A549 (cell line): ENCODE measurements around the gene CDIPT. TPM values are rescaled to one million over a fixed set of nuclear protein-coding genes. Genes with fewer than 3 reads are reported as not detected.

ENCODE experiments used
- ATAC-seq, 2 experiments: fragments of 200-7000 bp in 1 of 2; fragments of >200 bp in 1 of 2; cut with Nextera tagmentation in 1 of 2; cut with Tn5 transposase in 1 of 2; 3 replicates each; pipeline versions ENCODE4 v1.8.0 to v1.9.1; 2018 to 2020; ENCODE audit warnings: mild to moderate bottlenecking in 1 of 2, moderate library complexity in 1 of 2
- CTCF ChIA-PET: fragments of 300-600 bp; sonication (Branson Sonifier 250); formaldehyde crosslinking; extraction: SDS; loops from one replicate; lab custom pipeline; 2021; ENCODE audit warnings: antibody characterized with exemption, inconsistent platforms; lab: Yijun Ruan, JAX
- POLR2A ChIA-PET: fragments of 350-600 bp; formaldehyde crosslinking; extraction: SDS; loops from one replicate; lab custom pipeline; 2021; ENCODE audit warnings: antibody characterized with exemption, inconsistent platforms; lab: Yijun Ruan, JAX
- DNase-seq, 2 experiments: peaks; one replicate each; pipeline versions ENCODE4 v3.0.0 to v3.0.0-alpha.2; 2011 to 2016; ENCODE audit warnings: low read depth in 1 of 2, low spot score in 1 of 2
- FAIRE-seq: peaks from 2 replicates; lab custom pipeline; 2011; peaks lifted over from hg19 to GRCh38; lab: Jason Lieb, UNC
- H3K27ac ChIP-seq, 2 experiments: fragments of >200 bp; sonication (Bioruptor Twin); formaldehyde crosslinking; 3 replicates each; pipeline ENCODE4 v1.5.1; 2016 to 2017
- H3K4me1 ChIP-seq: fragments of >200 bp; sonication (Bioruptor Twin); formaldehyde crosslinking; 3 replicates; pipeline ENCODE4 v1.6.1; 2016
- H3K4me2 ChIP-seq: fragments of >200 bp; sonication (Bioruptor Twin); formaldehyde crosslinking; 3 replicates; pipeline ENCODE4 v1.6.1; 2016
- H3K4me3 ChIP-seq: fragments of >200 bp; sonication (Bioruptor Twin); formaldehyde crosslinking; 3 replicates; pipeline ENCODE4 v1.5.1; 2016
- H3K9me3 ChIP-seq: fragments of >200 bp; sonication (Bioruptor Twin); formaldehyde crosslinking; 3 replicates; pipeline ENCODE4 v1.6.1; 2016
- BCL3 ChIP-seq: fragments of >200 bp; sonication (Bioruptor Twin); formaldehyde crosslinking; IDR thresholded peaks from 3 replicates; pipeline ENCODE4 v1.6.1; 2016
- BHLHE40 ChIP-seq: IDR thresholded peaks from 2 replicates; pipeline ENCODE4 v1.6.1; 2012; ENCODE audit warnings: low read depth, low read length, inconsistent platforms
- CEBPB ChIP-seq, 2 experiments: fragments of >200 bp in 1 of 2; sonication (Bioruptor Twin) in 1 of 2; formaldehyde crosslinking in 1 of 2; IDR thresholded peaks; 2 replicates each; pipeline ENCODE4 v1.6.1; 2012 to 2016
- CTCF ChIP-seq: fragments of >200 bp; sonication (Bioruptor Twin); formaldehyde crosslinking; IDR thresholded peaks from 3 replicates; pipeline ENCODE4 v1.5.1; 2016
- E2F6 ChIP-seq: IDR thresholded peaks from 2 replicates; pipeline ENCODE4 v1.6.1; 2012; ENCODE audit warnings: low read depth, borderline replicate concordance
- EHMT2 ChIP-seq: fragments of 200-600 bp; sonication (generic); IDR thresholded peaks from 2 replicates; pipeline ENCODE4 v1.6.1; 2016; ENCODE audit warnings: antibody characterized with exemption, low read depth, mild to moderate bottlenecking, moderate library complexity
- EP300 ChIP-seq, 2 experiments: fragments of >200 bp; sonication (Bioruptor Twin); formaldehyde crosslinking; IDR thresholded peaks; 2 replicates in 1 of 2; 3 replicates in 1 of 2; pipeline ENCODE4 v1.6.1; 2016 to 2017
- GATA3 ChIP-seq: IDR thresholded peaks from 2 replicates; pipeline ENCODE4 v1.6.1; 2012; ENCODE audit warnings: borderline replicate concordance
- HDAC2 ChIP-seq: fragments of 200-600 bp; sonication (generic); IDR thresholded peaks from 2 replicates; pipeline ENCODE4 v1.6.1; 2016
- HOXB13 ChIP-seq: fragments of 250-450 bp; sonication (Bioruptor Pico); IDR thresholded peaks from 2 replicates; pipeline ENCODE4 v1.5.0; 2020; ENCODE audit warnings: low read depth, mild to moderate bottlenecking, moderate library complexity
- JUN ChIP-seq, 2 experiments: fragments of >200 bp; sonication (Bioruptor Twin); formaldehyde crosslinking; IDR thresholded peaks; 2 replicates in 1 of 2; 3 replicates in 1 of 2; pipeline ENCODE4 v1.6.1; 2016 to 2017
- MAX ChIP-seq: IDR thresholded peaks from 2 replicates; pipeline ENCODE4 v1.6.1; 2012
- MAZ ChIP-seq: fragments of 150-350 bp; IDR thresholded peaks from 2 replicates; pipeline ENCODE4 v1.6.1; 2014; ENCODE audit warnings: antibody characterized with exemption, low read depth, low read length, borderline replicate concordance
- NR3C1 ChIP-seq: fragments of >200 bp; sonication (Bioruptor Twin); formaldehyde crosslinking; IDR thresholded peaks from 3 replicates; pipeline ENCODE4 v1.6.1; 2017
- POLR2A ChIP-seq: IDR thresholded peaks from 2 replicates; pipeline ENCODE4 v1.6.1; 2012; ENCODE audit warnings: mild to moderate bottlenecking, low read length
- RAD21 ChIP-seq, 2 experiments: fragments of >200 bp in 1 of 2; sonication (Bioruptor Twin) in 1 of 2; formaldehyde crosslinking in 1 of 2; IDR thresholded peaks in 1 of 2; conservative IDR thresholded peaks in 1 of 2; 2 replicates in 1 of 2; 3 replicates in 1 of 2; pipeline ENCODE4 v1.6.1; 2012 to 2018; ENCODE audit warnings: inconsistent platforms in 1 of 2
- RCOR1 ChIP-seq: fragments of 150-350 bp; IDR thresholded peaks from 2 replicates; pipeline ENCODE4 v1.6.1; 2014; ENCODE audit warnings: antibody characterized with exemption, low read length, low read depth
- REST ChIP-seq: fragments of 200-600 bp; sonication (generic); IDR thresholded peaks from 2 replicates; pipeline ENCODE4 v1.6.1; 2016; ENCODE audit warnings: antibody characterized with exemption, mild to moderate bottlenecking, moderate library complexity
- RNF2 ChIP-seq: fragments of 200-600 bp; sonication (generic); IDR thresholded peaks from 2 replicates; pipeline ENCODE4 v1.6.1; 2016; ENCODE audit warnings: low read depth, mild to moderate bottlenecking, antibody characterized with exemption, moderate library complexity, borderline replicate concordance
- TFCP2L1 ChIP-seq: fragments of 250-450 bp; sonication (Bioruptor Pico); IDR thresholded peaks from 2 replicates; pipeline ENCODE4 v1.5.0; 2021; ENCODE audit warnings: mild to moderate bottlenecking
- ZC3H11A ChIP-seq: fragments of 450-650 bp; IDR thresholded peaks from 2 replicates; pipeline ENCODE4 v1.6.1; 2014; ENCODE audit warnings: antibody characterized with exemption, mild to moderate bottlenecking
- WGBS: methylation state at CpG from one replicate; pipeline ENCODE4 v1.1.6; 2017; ENCODE audit errors: missing lambda C conversion rate; 5-methylcytosine and 5-hydroxymethylcytosine counted together
- polyA plus RNA-seq, 4 experiments: library from polyadenylated mRNA; depleted of rRNA in 3 of 4; stranded (reverse); fragments of >200 nt; fragmentation: RNase III in 1 of 4; extraction: RNeasy Plus Mini Kit Qiagen cat#74134 plus additional on column Dnase treatment in 1 of 4; gene quantifications; 2 replicates in 3 of 4; 3 replicates in 1 of 4; pipeline ENCODE4 v1.2.3, GENCODE V29; 2011 to 2017

CDIPT gene
- polyA plus RNA-seq, 2 of the 4 experiments (the other 2 are of a cell fraction): 64.0 to 72.1 TPM

GRCh38 chr16:29899516-29900101, 36.6 kb upstream of the CDIPT start, which contains the start of gene SEZ6L2:
SEZ6L2 (minus strand) TSS chr16:29899550; CDS start chr16:29899019, 531 bp downstream.
- WGBS: under 1% methylated on average over 25 of the region's 29 CpGs
- ChIA-PET CTCF (interaction anchor here (0.7 to 5.4 kb wide), 15 partner anchors 10 to 132 kb away, joined by 3 to 41 read pairs (median 4); no protein-coding TSS in a partner anchor), POLR2A (interaction anchor here (0.6 to 2.3 kb wide), 14 partner anchors 13 to 166 kb away, joined by 3 to 12 read pairs (median 5); partner anchors contain the start of genes ALDOA, CDIPT, HIRIP3 and INO80E)
- H3K27ac ChIP-seq: peak within 1 kb of the TSS; percentile 80 to 88
- peak within 1 kb of the TSS; percentile 68 for H3K4me3 ChIP-seq
- ATAC-seq (peak; percentile 80 to 88), DNase-seq (peak; percentile 89 to 94), FAIRE-seq (no peak)
- H3K9me3 ChIP-seq: no peaks in the 10 kb centered on the region
- peak within 1 kb of the TSS; percentile 98 for H3K4me2 ChIP-seq
- TF ChIP-seq HDAC2 (0 out of 2 replicates have a peak, but pooled peaks have one; percentile 44), ZC3H11A (no peak), NR3C1 (no peak), JUN (IDR thresholded peaks at IDR 0.05) (0 out of 5 replicates have a peak, but pooled peaks of 1 of the 2 experiments have one; percentile 13), CTCF (no peak), GATA3 (no peak), RNF2 (no peak), RCOR1 (no peak), E2F6 (no peak), POLR2A (peak; percentile 44), EHMT2 (peak; percentile 90), CEBPB (IDR thresholded peaks at IDR 0.05) (no peak), BHLHE40 (no peak), MAX (peak; percentile 13; the same call in 1 of the 2 replicates), MAZ (0 out of 2 replicates have a peak, but pooled peaks have one; percentile 52), RAD21 (conservative IDR thresholded peaks at IDR 0.05 in 1 of 2, IDR thresholded peaks at IDR 0.05 in 1 of 2) (0 out of 5 replicates have a peak, but pooled peaks have one; percentile 21 to 22), HOXB13 (CRISPR knock-in tag) (peak; percentile 44; the same call in 1 of the 2 replicates), EP300 (IDR thresholded peaks at IDR 0.05) (no peak), BCL3 (peak; percentile 38; the same call in 1 of the 3 replicates), TFCP2L1 (CRISPR knock-in tag) (peak; percentile 55), REST (peak; percentile 99)
- H3K4me1 ChIP-seq: peaks cover 16% of the 10 kb centered on the region
